GM23338 (cell line): Measurements from ENCODE around the gene HDAC11. TPM values are rescaled to one million over a fixed set of nuclear protein-coding genes. Genes with fewer than 3 reads are reported as not detected.

ENCODE experiments used
- ATAC-seq: fragments of 200-7000 bp; cut with Tn5 transposase; 3 replicates; pipeline ENCODE4 v1.9.1; 2020
- DNase-seq: peaks from one replicate; pipeline ENCODE4 v3.0.0-alpha.2; 2015; ENCODE audit warnings: low spot score
- H2AFZ ChIP-seq: fragments of 200-600 bp; sonication (generic); 2 replicates; pipeline ENCODE4 v1.8.0; 2016; ENCODE audit warnings: antibody characterized with exemption, mild to moderate bottlenecking, moderate library complexity
- H3F3A ChIP-seq: fragments of 200-600 bp; sonication (generic); replicated peaks from 2 replicates; pipeline ENCODE4 v1.8.0; 2017; ENCODE audit warnings: antibody characterized with exemption, mixed run types, low read depth
- H3K27ac ChIP-seq: fragments of 200-600 bp; sonication (generic); 2 replicates; pipeline ENCODE4 v1.6.1; 2016; ENCODE audit warnings: low read depth
- H3K27me3 ChIP-seq: fragments of 200-600 bp; sonication (generic); 2 replicates; pipeline ENCODE4 v1.8.0; 2016; ENCODE audit warnings: mild to moderate bottlenecking, mixed run types, moderate library complexity; ENCODE audit not compliant: insufficient read depth
- H3K36me3 ChIP-seq: fragments of 200-600 bp; sonication (generic); 2 replicates; pipeline ENCODE4 v1.8.0; 2016; ENCODE audit warnings: mild to moderate bottlenecking; ENCODE audit not compliant: insufficient read depth
- H3K4me1 ChIP-seq: fragments of 200-600 bp; sonication (generic); 2 replicates; pipeline ENCODE4 v1.8.0; 2016; ENCODE audit warnings: mild to moderate bottlenecking, moderate library complexity; ENCODE audit not compliant: insufficient read depth
- H3K4me2 ChIP-seq: fragments of 200-600 bp; sonication (generic); 2 replicates; pipeline ENCODE4 v1.7.1; 2017; ENCODE audit warnings: mixed run types
- H3K4me3 ChIP-seq: fragments of 200-600 bp; sonication (generic); 2 replicates; pipeline ENCODE4 v1.6.1; 2016; ENCODE audit warnings: mixed run types
- H3K79me2 ChIP-seq: fragments of 200-600 bp; sonication (generic); replicated peaks from 2 replicates; pipeline ENCODE4 v1.8.0; 2017; ENCODE audit warnings: mild to moderate bottlenecking; ENCODE audit not compliant: insufficient read depth
- H3K9me2 ChIP-seq: fragments of 200-600 bp; sonication (generic); 2 replicates; pipeline ENCODE4 v1.8.0; 2017; ENCODE audit not compliant: insufficient read depth
- H4K20me1 ChIP-seq: fragments of 200-600 bp; sonication (generic); replicated peaks from 2 replicates; pipeline ENCODE4 v1.8.0; 2017; ENCODE audit warnings: mild to moderate bottlenecking; ENCODE audit not compliant: insufficient read depth
- H3K27ac Mint-ChIP-seq: 2 replicates; pipeline ENCODE4 v1.8.0; 2020; ENCODE audit warnings: inconsistent platforms, mild to moderate bottlenecking, moderate library complexity, mixed read lengths
- H3K27me3 Mint-ChIP-seq: 3 replicates; pipeline ENCODE4 v1.8.0; 2022; ENCODE audit warnings: low read depth, mild to moderate bottlenecking, moderate library complexity, mixed read lengths, inconsistent platforms; ENCODE audit not compliant: insufficient read depth, poor library complexity
- H3K36me3 Mint-ChIP-seq: 3 replicates; pipeline ENCODE4 v1.8.0; 2021; ENCODE audit warnings: low read depth, mild to moderate bottlenecking, inconsistent platforms, moderate library complexity, mixed read lengths
- H3K4me1 Mint-ChIP-seq: 3 replicates; pipeline ENCODE4 v1.8.0; 2020; ENCODE audit warnings: mild to moderate bottlenecking, inconsistent platforms, mixed read lengths
- H3K4me3 Mint-ChIP-seq: 3 replicates; pipeline ENCODE4 v1.8.0; 2021; ENCODE audit warnings: moderate library complexity, mild to moderate bottlenecking, inconsistent platforms, mixed read lengths
- H3K9me3 Mint-ChIP-seq: 3 replicates; pipeline ENCODE4 v1.8.0; 2020; ENCODE audit warnings: moderate library complexity, mild to moderate bottlenecking, inconsistent platforms, mixed read lengths
- CREB1 ChIP-seq: fragments of 250-450 bp; sonication (Bioruptor Pico); IDR thresholded peaks from 2 replicates; pipeline ENCODE4 v1.5.0; 2020; ENCODE audit warnings: low read depth, mild to moderate bottlenecking, moderate library complexity
- CTCF ChIP-seq, 2 experiments: fragments of 200-600 bp in 1 of 2; sonication (generic) in 1 of 2; conservative IDR thresholded peaks; 2 replicates each; pipeline versions ENCODE4 v1.5.1 to v1.6.1; 2016 to 2017; ENCODE audit warnings: antibody characterized with exemption in 2 of 2, low read depth in 2 of 2, mild to moderate bottlenecking in 2 of 2, moderate library complexity in 1 of 2
- EZH2 ChIP-seq: fragments of 200-600 bp; sonication (generic); IDR thresholded peaks from one replicate; pipeline ENCODE4 v1.8.0; 2017; ENCODE audit warnings: antibody characterized with exemption, mild to moderate bottlenecking, low read depth; ENCODE audit not compliant: unreplicated experiment
- EZH2phosphoT487 ChIP-seq: fragments of 200-600 bp; sonication (generic); IDR thresholded peaks from one replicate; pipeline ENCODE4 v1.8.1; 2018; ENCODE audit warnings: antibody characterized with exemption; ENCODE audit not compliant: unreplicated experiment
- JUNB ChIP-seq: IDR thresholded peaks from one replicate; pipeline ENCODE4 v1.6.1; 2016; ENCODE audit warnings: antibody characterized with exemption; ENCODE audit not compliant: unreplicated experiment
- NANOG ChIP-seq: IDR thresholded peaks from 2 replicates; pipeline ENCODE4 v1.6.1; 2016; ENCODE audit warnings: antibody characterized with exemption, borderline replicate concordance
- POLR2AphosphoS5 ChIP-seq: IDR thresholded peaks from 2 replicates; pipeline ENCODE4 v1.6.1; 2016; ENCODE audit warnings: antibody characterized with exemption, low read depth
- STAT1 ChIP-seq: IDR thresholded peaks from one replicate; pipeline ENCODE4 v1.6.1; 2016; ENCODE audit warnings: antibody characterized with exemption; ENCODE audit not compliant: unreplicated experiment
- ZNF114 ChIP-seq: fragments of 250-450 bp; sonication (Bioruptor Pico); IDR thresholded peaks from 2 replicates; pipeline ENCODE4 v1.5.0; 2020; ENCODE audit warnings: mild to moderate bottlenecking, moderate library complexity
- ZNF331 ChIP-seq: fragments of 250-450 bp; sonication (Bioruptor Pico); IDR thresholded peaks from 2 replicates; pipeline ENCODE4 v1.5.0; 2020; ENCODE audit warnings: low read depth, mild to moderate bottlenecking, moderate library complexity
- ZNF462 ChIP-seq: fragments of 250-450 bp; sonication (Bioruptor Pico); IDR thresholded peaks from 2 replicates; pipeline ENCODE4 v1.5.0; 2020; ENCODE audit warnings: mild to moderate bottlenecking, moderate library complexity
- polyA plus RNA-seq: library from polyadenylated mRNA; unstranded; fragments of >200 nt; fragmentation: Nextera tagmentation; extraction: Ambion mirVana; gene quantifications from 2 replicates; pipeline ENCODE4 v1.2.1, GENCODE V29; 2016
- total RNA-seq: library from RNA; depleted of rRNA; stranded (reverse); fragments of >200 nt; shearing (Covaris generic); gene quantifications from 2 replicates; pipeline ENCODE4 v1.2.3, GENCODE V29; 2014
- TF ChIP-seq, protein P1 (sequence below): IDR thresholded peaks from one replicate; pipeline ENCODE4 v1.6.1; 2018; ENCODE audit warnings: antibody characterized with exemption; ENCODE audit not compliant: unreplicated experiment
- TF ChIP-seq, protein P2 (sequence below): IDR thresholded peaks from 2 replicates; pipeline ENCODE4 v1.6.1; 2016; ENCODE audit warnings: antibody characterized with exemption

Gene HDAC11
- total and polyA plus RNA-seq, 2 experiments from 2014 or later, result 5.4 to 15.8 TPM

DNA sequence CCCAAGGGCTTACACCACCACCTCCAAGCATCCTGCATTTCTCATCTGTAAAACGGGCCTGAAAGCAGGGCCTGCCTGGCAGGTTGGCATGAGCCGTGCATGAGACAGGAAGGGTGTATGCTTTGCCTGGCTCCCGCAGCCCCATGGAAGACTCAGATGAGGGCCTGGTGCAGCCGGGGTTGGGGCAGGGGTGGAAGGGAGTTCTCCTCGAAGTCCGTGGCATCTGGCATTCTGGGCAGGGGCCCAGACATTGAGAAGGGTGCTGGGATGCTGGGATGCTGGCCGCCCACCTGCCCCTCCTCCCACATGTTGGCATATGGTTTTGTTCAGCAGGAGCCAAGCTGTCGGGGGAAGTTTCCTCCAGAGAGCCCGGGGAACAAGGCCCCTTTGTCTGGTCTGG lies 55.8 kb downstream of the HDAC11 start:
- no peak for TF ChIP-seq POLR2AphosphoS5
- TF ChIP-seq NANOG, result no peak
- TF ChIP-seq ZNF114 (CRISPR knock-in tag), result no peak
- TF ChIP-seq STAT1, result no peak
- no peak for TF ChIP-seq EZH2
- TF ChIP-seq ZNF462, result no peak
- no peak for TF ChIP-seq ZNF331 (CRISPR knock-in tag)
- no peak for TF ChIP-seq JUNB
- TF ChIP-seq, protein P1, sequence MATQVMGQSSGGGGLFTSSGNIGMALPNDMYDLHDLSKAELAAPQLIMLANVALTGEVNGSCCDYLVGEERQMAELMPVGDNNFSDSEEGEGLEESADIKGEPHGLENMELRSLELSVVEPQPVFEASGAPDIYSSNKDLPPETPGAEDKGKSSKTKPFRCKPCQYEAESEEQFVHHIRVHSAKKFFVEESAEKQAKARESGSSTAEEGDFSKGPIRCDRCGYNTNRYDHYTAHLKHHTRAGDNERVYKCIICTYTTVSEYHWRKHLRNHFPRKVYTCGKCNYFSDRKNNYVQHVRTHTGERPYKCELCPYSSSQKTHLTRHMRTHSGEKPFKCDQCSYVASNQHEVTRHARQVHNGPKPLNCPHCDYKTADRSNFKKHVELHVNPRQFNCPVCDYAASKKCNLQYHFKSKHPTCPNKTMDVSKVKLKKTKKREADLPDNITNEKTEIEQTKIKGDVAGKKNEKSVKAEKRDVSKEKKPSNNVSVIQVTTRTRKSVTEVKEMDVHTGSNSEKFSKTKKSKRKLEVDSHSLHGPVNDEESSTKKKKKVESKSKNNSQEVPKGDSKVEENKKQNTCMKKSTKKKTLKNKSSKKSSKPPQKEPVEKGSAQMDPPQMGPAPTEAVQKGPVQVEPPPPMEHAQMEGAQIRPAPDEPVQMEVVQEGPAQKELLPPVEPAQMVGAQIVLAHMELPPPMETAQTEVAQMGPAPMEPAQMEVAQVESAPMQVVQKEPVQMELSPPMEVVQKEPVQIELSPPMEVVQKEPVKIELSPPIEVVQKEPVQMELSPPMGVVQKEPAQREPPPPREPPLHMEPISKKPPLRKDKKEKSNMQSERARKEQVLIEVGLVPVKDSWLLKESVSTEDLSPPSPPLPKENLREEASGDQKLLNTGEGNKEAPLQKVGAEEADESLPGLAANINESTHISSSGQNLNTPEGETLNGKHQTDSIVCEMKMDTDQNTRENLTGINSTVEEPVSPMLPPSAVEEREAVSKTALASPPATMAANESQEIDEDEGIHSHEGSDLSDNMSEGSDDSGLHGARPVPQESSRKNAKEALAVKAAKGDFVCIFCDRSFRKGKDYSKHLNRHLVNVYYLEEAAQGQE, result no peak
- no peak for TF ChIP-seq CTCF (conservative IDR thresholded peaks at IDR 0.05; ENCODE audit: low read depth in 2 of 2)
- no peak for TF ChIP-seq CREB1 (CRISPR knock-in tag)
- TF ChIP-seq EZH2phosphoT487, result no peak
- TF ChIP-seq, protein P2, sequence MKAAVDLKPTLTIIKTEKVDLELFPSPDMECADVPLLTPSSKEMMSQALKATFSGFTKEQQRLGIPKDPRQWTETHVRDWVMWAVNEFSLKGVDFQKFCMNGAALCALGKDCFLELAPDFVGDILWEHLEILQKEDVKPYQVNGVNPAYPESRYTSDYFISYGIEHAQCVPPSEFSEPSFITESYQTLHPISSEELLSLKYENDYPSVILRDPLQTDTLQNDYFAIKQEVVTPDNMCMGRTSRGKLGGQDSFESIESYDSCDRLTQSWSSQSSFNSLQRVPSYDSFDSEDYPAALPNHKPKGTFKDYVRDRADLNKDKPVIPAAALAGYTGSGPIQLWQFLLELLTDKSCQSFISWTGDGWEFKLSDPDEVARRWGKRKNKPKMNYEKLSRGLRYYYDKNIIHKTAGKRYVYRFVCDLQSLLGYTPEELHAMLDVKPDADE, result no peak

More for the DNA sequence above, 55.8 kb downstream of the HDAC11 start:
- DNase-seq (no peak), ATAC-seq (no peak)
- Histone ChIP-seq H3K4me3 (no peak overlapping the region), H3K36me3 (no peaks in the 10 kb centered on the region), H3K9me2 (no peaks in the 10 kb centered on the region), H3K4me1 (peaks cover 9% of the 10 kb centered on the region; the same call in 1 of the 2 replicates), H3F3A (no peaks in the 10 kb centered on the region), H3K4me2 (no peak overlapping the region), H3K79me2 (no peaks in the 10 kb centered on the region), H3K27me3 (no peaks in the 10 kb centered on the region), H3K27ac (no peak overlapping the region), H4K20me1 (no peaks in the 10 kb centered on the region), H2AFZ (no peak overlapping the region)
- Mint-ChIP-seq H3K27me3 (peaks cover 19% of the 10 kb centered on the region), H3K9me3 (peaks cover 3% of the 10 kb centered on the region; the same call in 2 of the 3 replicates), H3K36me3 (peaks cover 2% of the 10 kb centered on the region; the same call in 1 of the 3 replicates), H3K4me3 (no peak overlapping the region), H3K4me1 (peaks cover 15% of the 10 kb centered on the region), H3K27ac (no peak overlapping the region)
